Measurements from ENCODE around the gene CORO7. TPM values are rescaled to one million over a fixed set of nuclear protein-coding genes. Genes with fewer than 3 reads are reported as not detected.
"Not testable (repeated sequence)": the region's sequence is repeated elsewhere in the genome, so short reads cannot be mapped to it uniquely, and the experiment has no call there.

CORO7 gene
- total RNA-seq, 1 experiment from 2014 or later = 49.7 TPM

DNA sequence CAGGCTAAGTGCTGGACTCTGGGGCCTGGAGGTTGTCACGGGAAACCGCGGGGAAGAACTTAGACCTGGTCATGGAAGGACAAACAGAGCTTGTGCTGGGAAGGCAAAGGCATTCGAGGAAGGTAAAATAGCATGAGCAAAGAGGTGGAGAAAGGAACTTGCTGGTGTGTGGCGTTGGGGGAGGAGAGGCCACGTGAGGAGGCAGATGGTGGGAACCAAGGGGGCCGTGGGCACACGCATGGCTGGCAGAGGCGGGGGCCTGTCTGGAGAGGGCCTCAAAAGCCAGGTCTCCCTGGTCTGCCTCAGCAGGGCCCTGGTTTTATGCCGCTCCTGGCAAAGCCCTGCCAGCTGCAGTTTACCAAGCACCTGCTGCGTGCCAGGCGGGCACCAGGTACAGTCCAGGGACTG is 15.3 kb downstream of the CORO7 start:
- no peak overlapping the region for H3K27ac ChIP-seq
- no peak overlapping the region for H3K4me3 ChIP-seq
- H3K27me3 ChIP-seq = no peaks in the 10 kb centered on the region
- H3K36me3 ChIP-seq = peaks cover 10% of the 10 kb centered on the region; the same call in 1 of the 2 replicates
- no peaks in the 10 kb centered on the region for H3K4me1 ChIP-seq
- DNase-seq = no peak
- no peaks in the 10 kb centered on the region for H3K9me3 ChIP-seq (replicated peaks)

DNA sequence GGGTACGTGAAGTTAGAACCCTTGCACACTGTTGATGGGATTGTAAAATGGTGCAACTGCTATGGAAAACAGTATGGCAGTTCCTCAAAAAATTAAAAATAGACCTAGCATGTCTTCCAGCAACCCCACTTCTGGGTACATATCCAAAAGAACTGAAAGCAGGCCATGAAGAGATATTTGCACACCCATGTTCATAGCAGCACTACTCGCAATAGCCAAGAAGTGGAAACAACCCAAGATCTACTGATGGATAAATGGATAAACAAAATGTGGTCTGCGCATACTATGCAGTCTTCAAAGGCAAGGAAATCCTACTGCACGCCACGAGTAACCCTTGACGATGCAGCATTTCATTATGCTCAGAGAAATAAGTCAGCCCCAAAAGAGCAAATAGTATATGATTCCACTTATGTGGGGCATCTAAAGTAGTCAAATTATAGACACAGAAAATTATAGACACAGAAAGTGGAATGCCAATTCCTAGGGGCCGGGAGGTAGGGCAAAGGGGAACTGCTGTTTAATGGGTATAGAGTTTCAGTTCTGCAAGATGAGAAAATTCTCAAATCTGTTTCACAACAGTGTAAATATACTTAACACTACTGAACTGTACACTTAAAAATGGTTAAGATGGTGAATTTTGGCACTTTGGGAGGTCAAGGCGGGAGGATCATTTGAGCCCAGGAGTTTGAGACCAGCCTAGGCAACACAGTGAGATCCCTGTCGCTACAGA is 17.2 kb downstream of the CORO7 start:
- Histone ChIP-seq H3K4me1 (no peaks in the 10 kb centered on the region), H3K9me3 (replicated peaks) (no peaks in the 10 kb centered on the region), H3K4me3 (no peak overlapping the region), H3K27ac (no peak overlapping the region), H3K36me3 (peaks cover 10% of the 10 kb centered on the region; the same call in 1 of the 2 replicates), H3K27me3 (no peaks in the 10 kb centered on the region)
- no peak for DNase-seq

DNA sequence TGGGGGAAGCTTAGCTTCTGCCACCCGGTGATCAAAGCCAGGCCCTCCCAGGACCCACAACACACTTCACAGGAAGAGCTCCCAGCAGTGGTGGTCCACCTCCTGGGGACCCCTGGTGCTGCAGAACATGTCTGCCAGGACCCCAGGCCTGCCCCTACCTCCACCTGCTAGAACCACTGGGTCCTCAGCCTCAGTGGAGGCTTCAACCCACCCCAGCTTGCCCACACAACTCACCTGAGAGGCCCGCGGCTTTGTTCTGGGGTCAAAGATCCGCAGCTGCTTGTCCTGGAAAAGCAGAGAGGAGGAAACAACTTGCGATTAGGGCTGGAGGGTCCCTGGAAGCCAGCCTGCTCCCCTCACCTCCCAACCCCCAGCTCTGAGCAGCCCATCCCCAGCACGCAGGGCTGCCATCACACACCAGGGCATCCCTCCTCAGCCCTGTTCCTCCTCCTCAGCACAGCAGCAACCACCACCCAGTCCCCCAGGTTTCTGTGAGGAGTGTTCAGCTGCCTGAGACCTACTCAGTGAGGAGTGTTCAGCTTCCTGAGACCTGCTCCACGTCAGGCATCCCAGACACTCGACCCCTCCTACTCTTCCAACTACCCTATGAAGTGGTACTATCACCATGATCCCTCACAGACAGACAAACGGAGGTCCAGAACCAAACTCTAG is 21.2 kb downstream of the CORO7 start:
- Histone ChIP-seq H3K4me1 (peaks cover 7% of the 10 kb centered on the region; the same call in 1 of the 2 replicates), H3K9me3 (replicated peaks) (no peaks in the 10 kb centered on the region), H3K4me3 (no peak overlapping the region), H3K27ac (no peak overlapping the region), H3K27me3 (no peaks in the 10 kb centered on the region), H3K36me3 (peaks cover 4% of the 10 kb centered on the region)
- no peak for DNase-seq

DNA sequence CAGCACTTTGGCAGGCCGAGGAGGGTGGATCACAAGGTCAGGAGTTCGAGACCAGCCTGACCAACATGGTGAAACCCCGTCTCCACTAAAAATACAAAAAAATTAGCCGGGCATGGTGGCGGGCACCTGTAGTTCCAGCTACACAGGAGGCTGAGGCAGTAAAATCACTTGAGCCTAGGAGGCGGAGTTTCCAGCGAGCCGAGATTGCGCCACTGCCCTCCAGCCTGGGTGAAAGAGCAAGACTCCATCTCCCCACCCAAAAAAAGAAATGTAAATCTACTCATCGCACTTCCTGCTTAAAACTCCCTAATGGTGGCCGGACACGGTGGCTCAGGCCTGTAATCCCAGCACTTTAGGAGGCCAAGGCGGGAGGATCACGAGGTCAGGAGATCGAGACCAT is 22.5 kb downstream of the CORO7 start:
- not testable (repeated sequence) for H3K27ac ChIP-seq

DNA sequence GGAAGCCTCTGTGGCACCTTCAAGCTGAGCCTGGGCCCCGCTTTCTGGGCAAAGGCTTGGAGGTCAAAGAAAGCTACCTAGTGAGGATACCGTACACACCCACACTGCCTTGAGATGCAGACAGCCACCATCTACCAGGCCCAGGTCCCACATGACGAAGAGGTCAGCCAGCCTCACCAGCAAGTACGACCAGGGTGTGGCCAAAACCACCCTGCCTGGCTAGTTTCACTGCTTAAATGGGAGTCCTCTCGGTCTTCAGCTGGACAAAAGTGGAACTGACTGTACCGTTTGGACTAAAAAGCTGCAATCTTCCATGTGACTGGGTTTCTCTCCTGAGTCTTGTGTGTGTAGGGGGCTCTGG is 23.2 kb downstream of the CORO7 start:
- no peaks in the 10 kb centered on the region for H3K27me3 ChIP-seq
- H3K36me3 ChIP-seq = peaks cover 4% of the 10 kb centered on the region
- H3K9me3 ChIP-seq (replicated peaks) = no peaks in the 10 kb centered on the region
- H3K4me3 ChIP-seq = no peak overlapping the region
- peaks cover 24% of the 10 kb centered on the region for H3K4me1 ChIP-seq
- DNase-seq = no peak
- H3K27ac ChIP-seq = no peak overlapping the region; the same call in 1 of the 2 replicates

More for the DNA sequence above, 22.5 kb downstream of the CORO7 start:
- not testable (repeated sequence) for DNase-seq; H3K9me3 ChIP-seq (replicated peaks); H3K4me3 ChIP-seq; H3K27me3 ChIP-seq; H3K36me3 ChIP-seq
- peaks cover 18% of the 10 kb centered on the region for H3K4me1 ChIP-seq

DNA sequence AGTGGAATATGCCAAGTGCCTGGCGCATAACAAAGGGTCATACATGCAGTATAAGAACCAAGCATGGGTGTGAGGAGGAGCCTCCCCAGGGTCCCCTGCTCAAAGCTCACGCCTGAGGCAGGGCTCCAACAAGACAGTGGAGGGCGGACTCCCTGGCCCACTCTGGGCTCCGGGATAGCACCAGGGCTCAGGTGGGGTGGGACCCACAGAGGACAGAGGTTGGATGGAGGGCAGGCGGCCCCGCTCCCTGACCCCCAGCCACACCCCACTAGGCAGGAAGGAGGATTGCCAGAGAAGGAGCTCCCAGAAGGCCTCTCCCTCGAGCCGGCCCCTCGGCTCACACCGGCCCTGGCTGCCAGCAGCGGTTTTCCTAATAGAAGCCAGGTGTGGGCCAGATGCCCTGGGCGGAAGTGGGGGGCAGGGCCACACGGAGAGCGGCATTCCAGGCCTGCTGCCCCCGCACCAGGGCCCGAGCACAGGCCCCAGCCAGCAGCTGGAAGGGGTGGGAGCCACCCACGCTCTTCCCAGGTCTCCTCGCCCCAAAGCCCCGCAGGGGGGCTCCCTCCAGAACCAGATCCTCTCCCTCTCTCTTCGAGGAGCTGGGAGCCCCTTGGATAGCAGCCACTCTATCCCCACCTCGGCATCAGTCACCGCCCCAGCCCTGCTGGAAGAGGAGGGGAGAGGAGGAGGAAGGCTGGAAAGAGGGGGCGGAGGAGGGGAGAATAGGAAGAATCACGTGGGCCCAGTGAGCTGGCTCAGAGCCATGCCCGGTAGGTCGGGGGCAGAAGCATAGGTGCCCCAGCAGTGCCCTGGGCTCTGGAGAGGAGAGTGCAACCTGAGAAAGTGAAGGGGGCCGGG is 23.8 kb downstream of the CORO7 start:
- Histone ChIP-seq H3K27ac (no peak overlapping the region; the same call in 1 of the 2 replicates), H3K4me3 (no peak overlapping the region)

DNA sequence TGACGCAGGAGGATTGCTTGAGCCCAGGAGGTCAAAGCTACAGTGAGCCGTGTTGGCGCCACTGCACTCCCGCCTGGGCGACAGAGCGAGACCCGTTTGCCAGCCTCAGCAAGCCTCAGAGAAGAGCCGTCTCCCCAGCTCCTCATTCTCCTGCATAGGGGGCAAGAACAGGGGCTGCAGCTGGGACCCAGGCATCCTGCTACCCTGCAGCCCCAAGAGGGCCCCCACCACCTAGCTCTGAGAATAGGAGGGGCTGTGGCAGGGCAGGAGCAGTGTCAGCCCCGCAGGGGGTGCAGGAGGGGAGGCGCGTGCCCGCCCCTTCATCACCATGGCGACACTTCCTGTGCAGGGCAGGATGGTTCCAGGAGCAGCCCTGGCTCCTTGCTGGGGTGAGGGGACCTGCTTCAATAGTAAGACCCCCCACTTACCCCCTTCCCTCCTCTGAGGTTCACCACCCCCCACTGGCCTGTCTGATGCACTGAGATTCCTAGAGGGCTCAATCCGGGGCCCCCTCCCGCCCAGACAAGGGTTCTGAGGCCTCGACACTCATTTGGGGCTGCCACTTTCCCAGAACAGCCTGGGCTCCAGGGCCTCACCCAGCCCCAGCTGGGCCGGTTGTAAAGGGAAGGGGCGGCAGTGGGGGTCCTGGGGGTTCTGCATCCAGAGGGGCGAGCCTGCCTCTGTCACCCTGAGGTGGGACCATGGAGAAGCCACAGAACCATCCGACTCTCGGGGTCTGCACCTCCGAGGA is 24.6 kb downstream of the CORO7 start:
- peaks cover 29% of the 10 kb centered on the region for H3K4me1 ChIP-seq
- no peak overlapping the region for H3K4me3 ChIP-seq
- peaks cover 4% of the 10 kb centered on the region; the same call in 1 of the 2 replicates for H3K36me3 ChIP-seq
- H3K27me3 ChIP-seq = no peaks in the 10 kb centered on the region
- H3K27ac ChIP-seq = no peak overlapping the region
- no peak for DNase-seq
- no peaks in the 10 kb centered on the region for H3K9me3 ChIP-seq (replicated peaks)

More for the DNA sequence above, 23.8 kb downstream of the CORO7 start:
- peaks cover 28% of the 10 kb centered on the region for H3K4me1 ChIP-seq
- peaks cover 4% of the 10 kb centered on the region; the same call in 1 of the 2 replicates for H3K36me3 ChIP-seq
- DNase-seq = no peak
- H3K9me3 ChIP-seq (replicated peaks) = no peaks in the 10 kb centered on the region
- no peaks in the 10 kb centered on the region for H3K27me3 ChIP-seq

DNA sequence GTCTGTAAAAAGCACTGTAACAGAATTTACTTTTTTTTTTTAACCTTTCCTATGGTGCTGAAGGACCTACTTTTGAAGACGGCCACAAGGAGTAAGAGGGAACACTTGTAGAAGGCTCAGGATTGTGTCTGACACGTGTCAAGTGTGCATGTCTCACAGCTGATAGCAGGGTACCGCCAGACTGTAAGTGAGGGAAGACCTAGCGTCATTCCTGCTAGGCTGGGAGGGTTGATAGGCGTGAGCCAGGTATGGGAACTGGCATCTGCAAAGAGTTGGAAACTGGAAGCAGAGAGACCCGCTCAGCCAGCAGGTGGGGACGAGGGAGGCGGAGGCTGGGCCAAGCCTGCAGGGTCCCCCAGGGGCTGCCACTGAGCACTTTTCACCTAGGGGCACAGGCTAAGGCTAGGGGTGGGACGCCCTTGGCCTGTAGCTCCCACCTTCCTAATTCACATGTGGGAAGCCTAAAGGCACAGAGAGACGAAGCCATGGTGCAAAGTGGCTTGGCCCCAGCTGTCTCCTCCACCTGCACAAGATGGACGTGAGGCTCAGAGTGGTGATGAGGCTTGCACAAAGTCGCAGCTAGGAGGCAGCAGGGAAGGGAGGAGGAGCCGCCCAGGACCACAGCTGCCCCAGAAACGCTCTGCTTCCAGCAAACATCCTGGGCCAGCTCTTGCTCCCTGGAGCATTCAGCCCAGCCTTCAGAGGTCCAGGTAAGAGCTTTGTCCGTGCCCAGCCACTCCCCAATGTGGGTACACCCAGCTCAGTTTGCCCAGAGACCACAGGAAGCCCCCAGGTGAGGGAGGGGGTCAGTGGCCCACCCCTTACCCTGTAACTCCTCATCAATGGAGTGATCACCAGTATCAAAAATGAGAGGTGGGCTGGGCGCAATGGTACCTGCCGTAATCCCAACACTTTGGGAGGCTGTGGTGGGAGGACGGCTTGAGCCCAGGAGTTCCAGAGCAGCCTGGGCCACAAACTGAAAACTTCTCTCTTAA is 25.8 kb downstream of the CORO7 start:
- Histone ChIP-seq H3K27ac (no peak overlapping the region), H3K36me3 (no peaks in the 10 kb centered on the region; the same call in 1 of the 2 replicates), H3K27me3 (no peaks in the 10 kb centered on the region), H3K9me3 (replicated peaks) (no peaks in the 10 kb centered on the region), H3K4me1 (peaks cover 29% of the 10 kb centered on the region), H3K4me3 (no peak overlapping the region)
- DNase-seq = no peak

DNA sequence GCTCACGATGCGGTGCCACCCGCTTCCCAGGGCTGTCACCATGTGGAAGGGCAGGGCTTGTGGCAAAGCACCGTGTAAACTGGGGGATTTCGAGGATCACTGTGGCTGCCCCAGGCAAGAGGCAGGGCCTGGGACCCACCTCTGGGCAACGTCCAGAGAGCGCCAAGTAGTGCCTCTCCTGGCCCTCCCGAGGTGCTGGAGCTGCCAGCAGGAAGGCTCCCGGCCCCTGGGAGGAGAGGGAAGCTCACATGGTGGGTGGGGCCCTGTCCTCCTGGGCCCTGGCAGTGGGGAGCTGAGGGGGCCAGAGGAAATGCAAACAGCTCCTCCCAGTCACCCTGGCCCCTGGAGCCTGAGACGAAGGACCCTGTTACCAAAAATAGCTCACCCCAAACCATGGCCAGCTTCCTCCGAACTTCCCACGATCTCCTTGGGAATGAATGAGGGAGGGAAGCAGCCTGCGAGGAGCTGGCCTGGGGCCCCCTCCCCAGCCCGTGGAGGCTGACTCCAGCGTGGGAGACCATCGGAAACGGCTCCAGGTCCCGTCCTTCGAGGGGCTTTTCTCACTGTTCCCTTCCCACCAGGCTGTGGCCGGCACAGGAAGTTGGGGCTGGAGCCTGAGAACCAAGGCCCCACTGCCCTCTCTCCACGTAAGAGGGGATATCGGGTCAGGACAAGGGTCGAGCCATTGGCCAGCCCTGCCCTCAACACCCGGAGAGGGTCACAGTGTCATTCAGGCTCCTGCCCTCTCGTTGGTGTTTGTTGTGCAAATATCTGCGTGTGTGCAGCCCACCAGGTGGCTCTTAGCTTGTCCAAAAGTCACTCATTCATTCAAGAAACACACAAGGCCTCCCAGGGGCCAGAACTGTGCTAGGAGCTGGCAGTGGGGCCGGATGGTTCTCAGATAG is 27.1 kb downstream of the CORO7 start:
- Histone ChIP-seq H3K4me3 (no peak overlapping the region), H3K4me1 (peaks cover 29% of the 10 kb centered on the region), H3K9me3 (replicated peaks) (no peaks in the 10 kb centered on the region), H3K27me3 (no peaks in the 10 kb centered on the region), H3K27ac (peak overlapping the region; percentile 84), H3K36me3 (no peaks in the 10 kb centered on the region; the same call in 1 of the 2 replicates)
- DNase-seq = peak; percentile 74 to 76

DNA sequence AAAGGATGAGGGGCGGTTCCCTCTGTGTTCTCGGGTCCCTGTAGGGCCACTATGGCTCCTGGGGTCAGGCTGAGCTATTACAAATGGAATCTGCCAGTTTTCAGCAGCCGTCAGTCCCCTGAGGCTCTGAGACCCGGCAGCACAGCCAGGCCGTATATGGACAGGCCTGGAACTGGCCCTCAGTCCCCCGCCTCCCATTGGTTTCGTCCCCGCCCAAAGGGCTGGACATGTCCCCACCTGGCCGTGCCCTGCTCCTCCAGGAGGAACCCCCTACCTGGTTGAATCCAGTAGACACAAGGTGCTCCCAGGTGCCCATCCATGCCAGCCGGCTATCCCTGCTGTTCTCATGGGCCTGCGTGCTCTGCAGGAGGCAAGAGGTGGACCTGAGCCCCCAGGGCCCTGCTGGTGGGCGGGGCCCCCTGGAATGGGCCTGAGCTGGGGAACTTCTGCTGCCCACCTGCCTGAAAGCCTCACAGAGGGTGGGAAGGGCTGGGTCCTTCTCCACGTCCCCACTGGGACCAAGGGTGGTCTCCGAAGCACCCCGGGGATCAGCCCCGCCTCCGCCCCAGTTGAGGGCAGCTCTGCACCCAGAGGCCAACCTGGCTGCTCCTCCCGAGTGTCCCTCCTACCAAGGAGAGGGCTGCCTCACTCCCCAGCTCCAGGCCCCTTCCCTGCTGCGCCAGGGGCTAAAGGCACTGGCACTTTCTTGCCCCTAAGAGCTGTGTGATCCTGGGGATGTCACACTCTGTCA is 27.9 kb downstream of the CORO7 start:
- Histone ChIP-seq H3K27me3 (no peaks in the 10 kb centered on the region), H3K9me3 (replicated peaks) (no peaks in the 10 kb centered on the region), H3K4me1 (peaks cover 29% of the 10 kb centered on the region), H3K36me3 (no peaks in the 10 kb centered on the region; the same call in 1 of the 2 replicates), H3K4me3 (no peak overlapping the region), H3K27ac (peak overlapping the region; percentile 84)
- peak; percentile 47 for DNase-seq

DNA sequence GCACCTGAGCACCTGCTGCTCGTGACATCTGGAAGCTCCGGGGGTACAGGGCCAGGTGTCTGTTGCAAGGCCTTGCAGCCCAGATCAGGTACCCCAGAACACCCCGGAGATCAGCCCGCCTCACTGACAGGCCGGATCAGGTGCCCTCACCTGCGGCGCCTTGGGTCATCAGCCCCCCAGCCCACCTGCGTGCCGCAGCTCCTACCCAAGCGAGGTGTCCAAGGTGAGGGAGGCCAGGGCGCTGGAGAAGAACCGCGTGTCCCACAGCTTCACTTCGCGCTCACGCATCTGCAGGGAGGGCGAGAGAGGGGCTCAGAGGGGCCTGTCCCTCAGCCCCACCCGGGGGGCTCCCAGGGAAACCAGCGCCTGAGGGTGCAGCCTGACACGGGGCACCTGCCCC is 28.6 kb downstream of the CORO7 start:
- Histone ChIP-seq H3K4me3 (no peak overlapping the region), H3K4me1 (peaks cover 27% of the 10 kb centered on the region), H3K36me3 (no peaks in the 10 kb centered on the region; the same call in 1 of the 2 replicates), H3K27ac (peak overlapping the region; percentile 84), H3K9me3 (replicated peaks) (no peaks in the 10 kb centered on the region), H3K27me3 (no peaks in the 10 kb centered on the region)
- DNase-seq = no peak
